ENCODE results near the gene LETMD1. TPM values are rescaled to one million over a fixed set of nuclear protein-coding genes. Genes with fewer than 3 reads are reported as not detected.

Gene LETMD1
- total and polyA plus RNA-seq, 2 donors (not counting 3 experiments of a cell fraction or from before 2014, with no cell fraction given) = 38.9 to 47.7 TPM

- Histone ChIP-seq H3K9me1 (replicated peaks; ENCODE audit: control insufficient read depth, extremely low read depth, insufficient read depth, low read length) (no peaks in the 10 kb centered on the region), H3K4me2 (ENCODE audit: insufficient read depth, low read length) (peak within 1 kb of the TSS; percentile 95), H4K20me1 (replicated peaks; ENCODE audit: control insufficient read depth, extremely low read depth, insufficient read depth, low read length) (peaks cover 11% of the 10 kb centered on the region), H3K36me3 (ENCODE audit: control insufficient read depth in 2 of 2, extremely low read depth in 1 of 2, insufficient read depth in 2 of 2, low read length in 2 of 2) (no peaks in the 10 kb centered on the region), H3K9ac (replicated peaks; ENCODE audit: extremely low read depth, insufficient read depth, low read length) (peak within 1 kb of the TSS; percentile 90), H3K9me3 (replicated peaks; ENCODE audit: control insufficient read depth, insufficient read depth, low read length) (no peaks in the 10 kb centered on the region), H3K79me2 (ENCODE audit: control insufficient read depth, insufficient read depth, low read length) (peaks cover 36% of the 10 kb centered on the region), H3K27ac (ENCODE audit: insufficient read depth, low read depth, low read length) (peak within 1 kb of the TSS; percentile 64), H3K4me3 (replicated peaks in 1 of 3; ENCODE audit: insufficient read depth in 1 of 3, low read depth in 1 of 3, low read length in 3 of 3) (peak within 1 kb of the TSS; percentile 77 to 98 (median 78)), H3K27me3 (ENCODE audit: control insufficient read depth in 2 of 2, insufficient read depth in 2 of 2, low read length in 2 of 2) (no peaks in the 10 kb centered on the region), H2AFZ (ENCODE audit: low read depth, low read length) (peak within 1 kb of the TSS; percentile 80), H3K4me1 (ENCODE audit: control insufficient read depth, extremely low read depth, insufficient read depth, low read length) (peaks cover 12% of the 10 kb centered on the region)
- dilution Hi-C loops (cut with MboI; ENCODE audit: extremely low pct_ligation_motif_present, low sequenced_read_pairs) = no loop called here
- ChIA-PET POLR2A (interaction anchor here (0.6 to 2.7 kb wide), 28 partner anchors 9 to 403 kb away, joined by 3 to 20 read pairs (median 4); partner anchors contain the start of genes ATF1, DAZAP2 and POU6F1), CTCF (interaction anchor here (0.6 to 1.7 kb wide), 6 partner anchors 98 to 603 kb away, joined by 3 to 8 read pairs (median 4); partner anchors contain the start of gene SMAGP)
- intact Hi-C loops (cut with micrococcal nuclease) = loop anchor here (1.0 to 10.0 kb wide), 6 partner anchors 35 to 318 kb away; partner anchors contain the start of genes ATF1, DAZAP2, LETMD1 and POU6F1
- TF ChIP-seq POLR2AphosphoS5 (IDR thresholded peaks at IDR 0.05; ENCODE audit: insufficient read depth, low read depth, low read length) = peak; percentile 100
- no peak for TF ChIP-seq EZH2 (IDR thresholded peaks at IDR 0.05; ENCODE audit: borderline replicate concordance, low read depth, low read length, severe bottlenecking)
- TF ChIP-seq GATA2 (IDR thresholded peaks at IDR 0.05; ENCODE audit: insufficient read depth, insufficient read length, low read depth, low read length) = no peak
- TF ChIP-seq POLR2A (IDR thresholded peaks at IDR 0.05; ENCODE audit: low read depth, low read length) = peak; percentile 100
- TF ChIP-seq MYC (IDR thresholded peaks at IDR 0.05; ENCODE audit: low read depth, low read length) = no peak
- no peak for TF ChIP-seq FOS (IDR thresholded peaks at IDR 0.05; ENCODE audit: borderline replicate concordance, insufficient read depth, low read length)
- TF ChIP-seq JUN (IDR thresholded peaks at IDR 0.05; ENCODE audit: borderline replicate concordance, insufficient read depth, insufficient read length, low read depth) = no peak
- no peak for TF ChIP-seq MAX (IDR thresholded peaks at IDR 0.05; ENCODE audit: insufficient read depth, insufficient read length)
- TF ChIP-seq CTCF (IDR thresholded peaks at IDR 0.05; ENCODE audit: extremely low read depth in 1 of 2, insufficient read depth in 1 of 2, low read depth in 1 of 2, low read length in 2 of 2) = peak in 1 of 2 donors; percentile 19
- DNase-seq (ENCODE audit: low read depth, low spot score) (peak; percentile 94), FAIRE-seq (peak; percentile 86)
- BruUV-seq (replicated peaks) = no TSS peak
These were observed 35.2 kb downstream of the LETMD1 start, which contains the start of gene CSRNP2 for GRCh38 chr12:51083126-51083833. TSS of gene CSRNP2 (minus strand) at chr12:51083596. CDS start at chr12:51076561, 7,035 bp downstream.

Data from endothelial cell of umbilical vein (primary cell).